Choroid plexus epithelial cell (primary cell): ENCODE results near the gene C1orf74.

Source experiments
- DNase-seq: peaks from one replicate; pipeline ENCODE4 v3.0.0-alpha.2; 2010; ENCODE audit warnings: low read depth
- H3K4me3 ChIP-seq: 2 replicates; pipeline ENCODE4 v1.5.1; 2011; ENCODE audit warnings: low read depth, mild to moderate bottlenecking, control low read depth, low read length, moderate library complexity
- TF ChIP-seq, protein P1 (sequence below): conservative IDR thresholded peaks from 2 replicates; pipeline ENCODE4 v1.5.1; 2011; ENCODE audit warnings: low read depth, mild to moderate bottlenecking, control low read depth, inconsistent platforms, low read length, moderate library complexity

Gene C1orf74

DNA sequence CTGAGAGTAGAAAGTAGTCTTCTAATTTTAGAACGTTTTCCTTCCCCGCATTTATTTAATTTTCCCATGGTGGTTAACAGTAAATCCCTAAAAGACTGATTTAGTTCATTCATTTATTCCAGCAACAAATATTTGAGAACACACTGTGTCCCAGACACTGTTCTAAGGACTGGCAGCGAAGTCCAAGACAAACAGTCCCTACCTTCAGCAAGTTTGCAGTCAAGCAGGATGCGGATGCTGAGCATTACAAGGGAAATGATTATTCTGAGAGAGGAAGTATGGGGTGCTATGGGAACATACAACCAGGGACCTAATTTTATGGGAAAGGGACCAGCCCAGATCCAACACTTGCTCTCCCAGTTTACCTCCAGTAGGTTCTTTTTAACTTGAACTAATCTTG lies 1.2 kb upstream of the C1orf74 start:
- DNase-seq = no peak
- TF ChIP-seq, protein P1, sequence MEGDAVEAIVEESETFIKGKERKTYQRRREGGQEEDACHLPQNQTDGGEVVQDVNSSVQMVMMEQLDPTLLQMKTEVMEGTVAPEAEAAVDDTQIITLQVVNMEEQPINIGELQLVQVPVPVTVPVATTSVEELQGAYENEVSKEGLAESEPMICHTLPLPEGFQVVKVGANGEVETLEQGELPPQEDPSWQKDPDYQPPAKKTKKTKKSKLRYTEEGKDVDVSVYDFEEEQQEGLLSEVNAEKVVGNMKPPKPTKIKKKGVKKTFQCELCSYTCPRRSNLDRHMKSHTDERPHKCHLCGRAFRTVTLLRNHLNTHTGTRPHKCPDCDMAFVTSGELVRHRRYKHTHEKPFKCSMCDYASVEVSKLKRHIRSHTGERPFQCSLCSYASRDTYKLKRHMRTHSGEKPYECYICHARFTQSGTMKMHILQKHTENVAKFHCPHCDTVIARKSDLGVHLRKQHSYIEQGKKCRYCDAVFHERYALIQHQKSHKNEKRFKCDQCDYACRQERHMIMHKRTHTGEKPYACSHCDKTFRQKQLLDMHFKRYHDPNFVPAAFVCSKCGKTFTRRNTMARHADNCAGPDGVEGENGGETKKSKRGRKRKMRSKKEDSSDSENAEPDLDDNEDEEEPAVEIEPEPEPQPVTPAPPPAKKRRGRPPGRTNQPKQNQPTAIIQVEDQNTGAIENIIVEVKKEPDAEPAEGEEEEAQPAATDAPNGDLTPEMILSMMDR = no peak
- no peak overlapping the region for H3K4me3 ChIP-seq

DNA sequence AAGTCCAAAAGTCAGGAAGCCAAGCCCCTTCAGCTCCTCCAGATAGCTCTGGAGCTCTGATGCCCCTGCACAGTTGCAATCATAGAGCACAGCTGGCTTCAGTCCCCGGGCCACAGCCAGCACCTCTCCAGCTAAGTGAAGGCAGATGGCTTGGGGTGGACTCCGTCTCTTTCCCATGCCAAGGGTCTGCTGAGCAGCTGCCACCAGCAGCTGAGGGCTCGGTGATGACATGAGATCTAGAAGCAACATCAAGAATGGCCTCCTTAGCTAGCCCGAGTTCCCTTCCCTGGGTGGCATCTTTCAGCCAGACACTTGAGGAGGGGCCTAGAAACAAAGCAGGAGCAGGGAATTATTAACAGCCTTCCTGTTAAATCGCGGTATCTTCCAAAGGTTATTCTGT lies 973 bp downstream of the C1orf74 start:
- DNase-seq = no peak
- TF ChIP-seq, protein P1 = no peak
- H3K4me3 ChIP-seq = peak overlapping the region; percentile 91

DNA sequence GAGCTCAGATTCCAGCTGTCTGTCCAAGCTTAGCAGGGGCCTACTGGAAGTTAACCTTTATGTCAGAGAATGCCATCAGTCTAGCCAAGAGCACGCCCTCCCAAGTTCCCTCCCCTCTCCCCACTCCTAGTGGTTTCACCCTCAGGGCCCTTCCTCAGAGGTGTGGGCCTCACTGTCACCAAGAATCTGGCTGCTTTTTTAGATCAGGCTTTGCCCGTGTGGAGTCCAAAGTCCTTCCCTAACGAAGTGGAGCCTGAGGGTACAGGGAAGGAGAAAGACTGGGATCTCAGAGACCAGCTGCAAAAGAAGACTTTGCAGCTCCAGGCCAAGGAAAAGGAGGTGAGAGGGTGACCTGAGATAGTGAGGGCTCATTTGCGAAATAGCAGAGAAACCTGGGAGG lies 4.1 kb downstream of the C1orf74 start:
- DNase-seq = no peak
- no peak overlapping the region for H3K4me3 ChIP-seq
- TF ChIP-seq, protein P1 = no peak

DNA sequence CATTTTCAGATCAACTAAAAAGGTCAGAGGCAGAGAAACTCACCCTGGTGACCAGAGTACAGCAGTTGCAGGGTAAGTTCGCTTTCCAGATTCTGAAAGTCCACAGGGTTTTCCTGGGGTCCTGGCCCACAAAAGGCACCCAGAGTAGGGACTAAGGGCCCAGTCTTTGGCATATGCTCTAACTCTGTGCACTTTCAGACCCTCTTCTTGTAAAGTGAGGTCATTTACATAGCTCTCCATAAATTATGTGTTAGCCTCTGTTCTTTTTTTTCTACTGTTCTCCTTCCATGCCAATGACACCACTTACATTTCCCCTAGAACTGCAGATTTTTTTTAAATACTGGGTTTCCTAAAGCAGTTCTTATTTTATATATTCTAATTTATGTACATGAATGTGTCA lies 6.3 kb downstream of the C1orf74 start:
- no peak overlapping the region for H3K4me3 ChIP-seq
- DNase-seq = no peak
- TF ChIP-seq, protein P1 = no peak

DNA sequence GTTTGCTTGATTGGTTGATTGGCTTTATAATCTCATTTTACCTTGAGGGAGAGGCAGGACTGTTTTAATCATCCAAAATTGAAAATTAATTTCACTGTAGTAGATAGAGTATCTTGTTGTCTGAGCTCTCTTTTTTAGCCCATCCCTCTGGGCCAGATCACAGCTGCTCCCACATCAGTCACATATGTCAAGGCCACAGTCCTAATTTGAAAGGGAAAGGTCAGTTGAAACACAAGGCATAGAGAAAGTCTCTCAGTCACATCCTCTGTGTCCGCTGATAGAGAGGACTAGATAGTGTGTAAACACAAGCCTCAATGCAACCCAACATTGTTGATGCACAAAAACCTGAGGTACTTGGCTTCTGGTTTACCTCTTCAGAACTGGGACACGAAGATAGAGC lies 6.8 kb downstream of the C1orf74 start:
- H3K4me3 ChIP-seq = no peak overlapping the region
- TF ChIP-seq, protein P1 = no peak
- DNase-seq = no peak

DNA sequence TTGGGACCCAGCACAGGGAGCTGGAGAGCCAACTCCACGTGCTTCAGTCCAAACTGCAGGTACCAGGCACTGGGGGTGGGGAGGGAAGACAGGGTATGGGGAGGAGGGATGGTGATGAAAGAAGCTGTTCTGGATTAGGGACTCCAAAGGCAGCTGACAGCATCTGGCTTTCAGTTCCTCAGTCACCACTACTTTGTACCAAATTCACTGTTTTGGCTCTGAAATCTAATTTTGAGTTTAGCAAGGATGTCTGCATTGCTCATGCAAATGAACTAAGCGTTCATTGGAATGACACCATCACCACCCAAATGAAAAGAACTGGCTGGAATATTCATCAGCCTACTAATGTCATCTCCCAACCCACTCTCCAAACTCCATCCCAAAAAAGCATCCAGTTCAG lies 8.7 kb downstream of the C1orf74 start:
- TF ChIP-seq, protein P1 = no peak
- no peak for DNase-seq
- H3K4me3 ChIP-seq = no peak overlapping the region

DNA sequence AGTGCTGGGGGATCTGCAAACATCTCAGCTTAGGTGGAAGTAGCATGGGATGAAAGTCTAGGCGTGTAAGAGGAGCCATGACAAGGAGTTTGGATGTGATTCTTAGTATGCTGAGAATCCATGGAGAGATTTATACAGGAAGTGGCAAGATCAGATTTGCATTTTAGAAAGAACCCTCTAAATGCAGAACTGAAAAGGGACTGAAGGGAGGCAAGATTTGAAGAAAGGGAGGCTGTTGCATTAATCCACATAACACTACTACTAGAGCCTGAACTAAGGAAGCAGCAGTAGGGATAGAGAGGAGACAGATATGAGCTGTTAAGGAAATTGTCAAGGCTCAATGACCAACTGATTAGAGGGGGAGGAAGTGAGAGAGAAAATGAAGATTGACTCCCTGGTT lies 9.8 kb downstream of the C1orf74 start:
- no peak for DNase-seq
- TF ChIP-seq, protein P1 = no peak
- H3K4me3 ChIP-seq = no peak overlapping the region
